HT-29 (cell line): ENCODE measurements around the gene NPHP1. TPM values are rescaled to one million over a fixed set of nuclear protein-coding genes. Genes with fewer than 3 reads are reported as not detected.
"Not testable (repeated sequence)": the region's sequence is repeated elsewhere in the genome, so short reads cannot be mapped to it uniquely, and the experiment has no call there.

Source experiments
- DNase-seq: peaks from one replicate; pipeline ENCODE4 v3.0.0-alpha.2; 2015; ENCODE audit warnings: low spot score
- total RNA-seq: library from RNA; depleted of rRNA; stranded (reverse); fragments of >200 nt; shearing (Covaris generic); gene quantifications from 2 replicates; pipeline ENCODE4 v1.2.3, GENCODE V29; 2014; rRNA removed

The NPHP1 gene
- 0.92 and 2.0 TPM in 2 replicates for total RNA-seq

DNA sequence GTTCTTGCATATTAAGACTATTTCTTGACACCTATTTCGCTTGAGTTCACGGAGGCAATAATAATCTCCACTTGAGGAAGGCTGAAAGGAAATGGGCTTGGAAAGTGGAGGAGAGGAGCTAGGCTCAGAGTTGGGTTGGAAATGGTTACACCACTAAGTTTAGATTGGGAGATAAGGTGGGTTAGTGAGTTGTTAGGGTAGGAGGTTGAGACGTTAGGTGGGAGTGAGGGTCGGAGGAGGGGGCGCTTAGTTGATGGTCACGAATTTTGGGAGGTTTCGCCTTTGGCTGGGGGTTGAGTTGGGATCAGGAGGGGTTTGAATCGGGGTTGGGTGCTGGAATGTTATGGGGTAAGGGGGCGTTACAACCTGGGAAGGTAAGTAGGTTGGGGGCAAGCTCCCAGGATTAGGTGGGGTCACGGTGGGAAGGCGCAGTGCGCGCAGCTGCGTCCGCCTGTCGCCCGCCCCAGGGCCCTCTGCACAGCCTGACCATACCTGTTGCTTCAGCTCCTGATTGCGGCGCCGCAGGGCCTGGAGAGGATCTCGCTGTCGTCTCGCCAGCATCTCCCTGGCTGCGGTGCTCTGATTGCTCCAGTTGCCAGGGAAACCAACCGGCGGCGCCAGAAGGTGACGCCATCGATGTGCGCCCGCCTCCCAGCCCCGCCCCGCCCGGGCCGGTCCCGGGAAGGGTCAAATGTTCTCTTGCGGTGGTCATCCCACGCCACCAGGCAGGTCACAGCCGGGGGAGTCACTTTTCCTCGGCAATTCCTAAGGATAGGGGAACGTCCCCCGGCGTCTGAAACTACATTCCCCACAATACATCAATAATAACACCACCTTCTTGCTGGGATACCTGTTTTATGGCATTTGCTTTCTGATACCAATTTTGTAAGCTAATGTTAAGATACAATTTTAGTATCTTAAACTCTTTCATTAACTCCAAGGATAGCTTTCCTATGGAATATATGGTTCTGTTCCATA is at the start of gene NPHP1:
NPHP1 (minus strand) TSS at position 606 of the 978 bp plus-strand sequence; CDS start at position 561, 45 bp downstream.
- DNase-seq: peak; percentile 88

- DNase-seq: not testable (repeated sequence)
Observed at GRCh38 chr2:110248081-110248795, 43.4 kb upstream of the NPHP1 start.

- not testable (repeated sequence) for DNase-seq
Observed at GRCh38 chr2:110245488-110246435, 40.9 kb upstream of the NPHP1 start.

DNA sequence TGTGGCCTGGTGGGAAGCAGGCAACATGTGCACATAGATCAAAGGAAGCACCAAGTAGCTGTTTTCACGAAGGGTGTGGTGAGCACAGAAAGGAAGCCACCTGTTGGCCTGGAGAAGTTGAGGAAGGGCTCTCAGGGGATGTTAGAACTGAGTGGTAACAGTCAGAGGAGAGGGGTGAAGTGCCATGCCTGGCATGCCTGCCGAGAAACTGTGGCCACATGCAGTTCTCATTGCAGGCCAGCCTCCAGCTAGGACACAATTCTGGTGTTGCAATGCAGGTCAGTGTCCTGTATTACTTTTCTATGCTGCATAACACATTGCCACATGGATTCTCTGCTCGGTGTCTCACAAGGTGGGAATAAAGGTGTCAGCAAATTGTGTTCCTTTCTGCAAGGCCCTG is 38.5 kb upstream of the NPHP1 start:
- not testable (repeated sequence) for DNase-seq

GRCh38 chr2:110234514-110234913 is 29.7 kb upstream of the NPHP1 start:
- not testable (repeated sequence) for DNase-seq

DNA sequence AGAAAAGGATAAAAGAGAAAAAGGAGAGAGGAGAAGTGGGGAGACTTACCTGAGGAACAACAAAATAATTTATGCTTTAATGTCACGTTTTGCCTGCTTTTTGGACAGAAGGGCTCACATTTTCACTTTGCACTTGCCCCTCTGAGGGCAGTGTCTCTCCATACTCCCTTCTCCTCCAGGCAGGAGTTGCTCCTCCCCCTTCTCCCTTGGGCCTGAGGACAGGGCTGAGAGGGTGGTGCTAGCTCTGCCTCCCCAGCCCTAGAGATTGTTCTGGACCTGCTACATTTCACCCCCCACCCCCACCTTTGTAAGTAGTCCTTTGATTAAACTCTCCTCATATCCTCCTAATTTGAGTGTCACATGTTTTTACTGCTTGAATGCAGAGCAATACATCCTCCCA is 25.1 kb upstream of the NPHP1 start:
- not testable (repeated sequence) for DNase-seq

- DNase-seq: not testable (repeated sequence)
Observed at GRCh38 chr2:110222626-110223025, 17.8 kb upstream of the NPHP1 start.

- DNase-seq: no peak
Observed at GRCh38 chr2:110221938-110222337, 17.1 kb upstream of the NPHP1 start.

- DNase-seq: no peak
Observed at GRCh38 chr2:110220190-110220564, 15.4 kb upstream of the NPHP1 start.

DNA sequence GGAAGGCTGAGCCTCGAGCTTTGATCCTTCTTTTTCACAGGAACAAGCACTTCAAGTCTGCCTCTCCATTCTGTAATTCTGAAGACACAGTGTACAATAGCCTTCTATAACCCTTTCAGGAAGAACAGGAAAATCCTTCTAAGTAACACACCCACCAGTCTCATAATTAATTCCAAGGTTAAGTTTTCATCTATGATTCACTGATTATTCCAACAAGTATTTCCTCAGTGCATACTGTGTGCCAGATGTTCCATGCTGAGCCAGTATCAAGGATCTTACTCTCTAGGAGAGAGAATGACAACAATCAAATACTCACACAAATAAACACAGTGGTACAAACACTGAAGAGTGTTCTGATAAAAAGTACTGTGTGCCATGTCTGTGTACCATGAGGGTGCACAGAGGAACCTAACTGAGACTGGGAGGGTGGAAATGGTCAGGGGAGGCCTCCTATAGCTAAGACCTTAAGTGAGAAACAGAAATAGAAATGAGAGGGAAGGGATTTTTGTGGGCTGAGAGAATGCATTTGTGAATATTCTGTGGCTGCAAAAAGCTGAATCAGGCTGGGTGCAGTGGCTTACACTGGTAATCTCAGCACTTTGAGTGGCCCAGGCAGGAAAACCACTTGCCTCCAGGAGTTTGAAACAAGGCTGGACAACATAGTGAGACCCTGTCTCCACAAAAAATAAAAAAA is 14.8 kb upstream of the NPHP1 start:
- DNase-seq: no peak

DNA sequence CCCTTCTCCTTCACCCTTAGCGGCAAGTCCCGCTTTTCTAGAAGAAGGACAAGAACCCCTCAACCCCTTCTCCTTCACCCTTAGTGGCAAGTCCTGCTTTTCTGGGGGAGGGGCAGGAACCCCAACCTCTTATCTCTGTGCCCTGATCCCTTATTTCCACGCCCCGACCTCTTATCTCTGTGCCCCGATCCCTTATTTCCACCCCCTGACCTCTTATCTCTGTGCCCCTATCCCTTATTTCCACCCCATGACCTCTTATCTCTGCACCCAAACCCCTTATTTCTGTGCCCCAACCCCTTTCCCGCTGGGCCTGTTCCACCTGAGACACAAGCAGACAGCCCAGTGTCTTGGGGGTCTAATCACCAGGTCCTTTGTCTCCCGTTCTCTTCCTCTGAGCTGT is 14.1 kb upstream of the NPHP1 start:
- DNase-seq: not testable (repeated sequence)

GRCh38 chr2:110216803-110217202 is 12.0 kb upstream of the NPHP1 start:
- DNase-seq: no peak

GRCh38 chr2:110216199-110216598 is 11.4 kb upstream of the NPHP1 start:
- DNase-seq: no peak

GRCh38 chr2:110215566-110216158 is 10.8 kb upstream of the NPHP1 start:
- no peak for DNase-seq

DNA sequence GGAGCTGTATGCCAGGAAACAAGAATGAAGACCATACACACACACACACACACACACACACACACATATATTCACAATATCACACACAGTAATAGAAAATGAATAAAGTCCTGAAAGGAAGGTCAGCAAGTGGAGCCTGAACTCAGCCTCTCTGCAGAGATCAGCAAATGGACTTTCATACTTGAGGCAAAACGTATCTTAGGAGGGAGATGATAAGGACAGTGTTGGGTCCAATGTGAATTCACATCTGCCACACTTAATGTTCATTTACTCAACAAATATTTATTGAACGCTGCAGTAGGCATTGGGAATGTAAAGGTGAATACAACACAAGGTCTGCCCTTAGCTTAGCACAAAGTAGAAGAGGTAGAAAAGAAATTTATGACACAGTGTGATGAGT is 10.3 kb upstream of the NPHP1 start:
- DNase-seq: no peak

DNA sequence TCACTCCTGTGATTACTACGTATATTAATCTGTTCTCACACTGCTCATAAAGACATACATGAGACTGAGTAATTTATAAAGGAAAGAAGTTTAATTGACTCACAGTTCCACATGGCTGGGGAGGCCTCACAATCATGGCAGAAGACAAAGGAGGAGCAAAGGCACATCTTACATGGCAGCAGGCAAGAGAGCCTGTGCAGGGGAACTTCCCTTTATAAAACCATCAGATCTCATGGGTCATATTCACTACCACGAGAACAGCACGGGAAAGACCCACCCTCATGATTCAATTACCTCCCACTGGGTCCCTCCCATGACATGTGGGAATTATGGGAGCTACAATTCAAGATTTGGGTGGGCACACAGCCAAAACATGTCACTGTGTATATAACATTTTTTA is 8.7 kb upstream of the NPHP1 start:
- not testable (repeated sequence) for DNase-seq

DNA sequence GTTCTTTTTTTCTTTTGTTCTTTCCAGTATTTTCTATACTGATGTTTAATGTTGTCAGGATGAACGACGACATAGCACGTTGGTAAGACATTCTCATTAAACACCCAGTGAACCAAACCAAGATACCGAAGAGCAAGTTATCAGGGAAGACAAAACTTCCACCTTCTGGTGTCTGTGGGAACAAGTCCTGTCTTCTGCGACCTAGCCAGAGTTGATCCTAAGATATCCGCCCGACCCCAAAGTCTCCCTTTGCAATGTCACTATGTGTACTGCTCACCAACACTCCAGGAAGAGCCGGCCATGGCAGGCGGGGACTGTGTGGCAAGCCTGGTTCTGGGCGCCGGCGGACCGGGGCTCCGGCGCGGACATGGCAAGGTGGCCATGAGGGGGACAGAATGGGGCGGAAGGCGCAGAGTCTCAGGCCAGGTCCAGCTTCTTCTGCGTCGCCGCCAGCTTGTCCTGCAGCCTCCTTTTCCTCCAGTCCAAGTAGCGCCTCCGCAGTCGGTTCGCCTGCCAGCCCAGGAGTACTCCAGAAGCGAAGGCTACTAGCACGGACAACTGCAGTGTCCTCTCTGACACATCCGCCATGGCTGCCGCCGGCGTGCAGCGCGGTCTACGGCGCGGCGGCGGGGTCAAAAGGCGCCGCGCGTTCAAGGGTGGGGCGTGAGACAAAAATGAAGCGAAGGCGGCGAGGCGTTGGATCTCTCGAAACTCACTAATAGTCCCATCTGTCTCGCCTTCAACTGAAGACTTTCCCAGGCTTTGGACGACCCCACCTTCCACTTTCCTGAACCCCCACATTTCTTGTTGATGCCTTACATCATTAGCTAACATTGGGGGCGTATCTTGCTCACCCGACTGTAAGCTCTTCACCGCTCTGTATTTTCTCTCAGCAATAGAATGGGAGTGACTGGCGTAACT is 7.4 kb upstream of the NPHP1 start, which contains the start of gene MTLN:
MTLN (minus strand) TSS at position 610 of the 921 bp plus-strand sequence; CDS start at position 588, 22 bp downstream.
- peak; percentile 76 for DNase-seq

DNA sequence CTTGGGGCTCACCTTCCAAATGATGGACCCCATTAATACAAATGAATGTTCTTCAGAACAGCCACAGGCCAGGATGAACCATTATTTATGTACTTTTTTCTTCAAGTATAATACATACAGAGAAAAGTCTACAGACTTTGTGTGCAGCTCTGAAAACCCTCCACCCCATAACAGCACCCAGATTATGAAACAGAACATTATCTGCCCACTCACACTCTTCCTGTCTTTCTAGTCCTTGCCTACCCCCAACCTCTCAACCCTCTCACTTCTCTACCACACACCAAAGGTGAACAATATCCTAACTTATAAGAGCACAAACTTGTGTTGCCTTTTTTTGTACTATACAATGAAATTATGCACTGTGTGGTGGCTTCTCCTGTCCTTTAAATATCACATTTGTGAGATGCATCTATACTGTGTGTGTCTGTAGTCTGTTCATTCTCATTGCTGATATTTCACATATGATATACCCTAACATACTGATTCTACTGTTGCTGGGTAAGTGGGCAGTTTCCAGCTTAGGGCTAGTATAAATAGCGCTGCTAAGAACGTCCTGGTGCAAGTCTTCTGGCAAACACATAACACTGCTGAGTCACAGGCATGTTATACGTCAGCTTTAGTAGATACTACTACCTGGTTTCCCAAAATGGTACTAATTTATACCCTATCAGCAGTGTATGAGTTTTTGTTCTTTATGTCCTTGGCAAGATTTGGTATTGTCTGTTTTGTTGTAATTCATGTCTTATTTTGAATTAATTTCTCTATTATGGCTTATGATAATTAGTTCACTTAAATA is 1.0 kb upstream of the NPHP1 start:
- DNase-seq: no peak
